Measurements from ENCODE around the gene RPS21. TPM values are rescaled to one million over a fixed set of nuclear protein-coding genes. Genes with fewer than 3 reads are reported as not detected.
A peak's percentile ranks its signal among the peaks of the same experiment; 100 is the strongest.

Gene RPS21
- total and polyA plus RNA-seq, 4 donors = 278 to 1,588 (median 439) TPM

DNA sequence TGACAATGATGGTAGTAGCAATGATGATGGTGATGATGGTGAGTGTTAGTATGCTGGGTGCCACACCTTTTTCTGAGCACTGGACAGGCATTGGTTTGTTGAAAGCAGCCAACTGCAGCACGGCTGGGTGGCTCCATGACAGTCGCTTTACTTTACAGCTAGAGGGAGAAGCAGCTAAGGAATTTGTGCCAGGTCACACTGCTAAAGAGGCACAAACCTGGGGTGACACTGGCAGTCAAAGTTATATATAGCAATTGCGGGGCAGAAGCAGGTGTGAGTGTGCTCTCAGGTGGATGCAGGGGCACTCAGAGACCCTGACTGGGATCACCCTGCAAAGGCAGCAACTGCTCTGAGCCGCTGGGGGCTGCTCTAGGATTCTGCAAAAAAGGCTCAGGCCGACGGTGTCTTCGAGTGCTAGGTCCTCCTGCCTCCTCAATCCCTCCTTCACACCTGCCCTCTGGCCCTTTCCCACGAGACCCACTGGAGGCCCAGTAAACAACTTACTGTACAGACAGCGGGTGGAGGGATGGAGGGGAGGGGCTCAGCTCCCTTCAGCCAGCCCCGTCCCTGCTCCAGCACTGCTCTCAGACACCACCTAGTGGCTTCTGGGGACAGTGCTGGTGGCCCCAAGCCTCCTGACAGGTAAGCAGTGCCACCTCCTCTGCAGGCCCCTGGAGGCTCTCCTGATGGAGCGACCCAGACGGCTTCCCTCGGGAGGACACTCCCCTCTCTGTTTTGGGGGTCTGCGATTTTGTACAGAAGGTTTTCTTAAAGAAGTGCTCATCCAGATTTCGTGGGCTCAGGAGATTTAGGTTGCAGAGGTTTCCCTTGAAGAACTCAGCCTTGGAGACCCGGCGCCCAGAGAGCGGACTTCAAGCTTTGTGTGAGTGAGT is 4.4 kb upstream of the RPS21 start:
- Histone ChIP-seq H3K27me3 (ENCODE audit: control insufficient read depth in 4 of 4, insufficient read depth in 4 of 4, low read length in 3 of 4) (no peaks in the 10 kb centered on the region), H3K4me3 (ENCODE audit: low read depth in 1 of 3, low read length in 3 of 3) (no peak overlapping the region), H3K27ac (ENCODE audit: low read depth in 1 of 2, low read length in 2 of 2) (no peak overlapping the region), H3K9me3 (ENCODE audit: control insufficient read depth in 4 of 4, low read length in 3 of 4) (no peaks in the 10 kb centered on the region), H3K9ac (ENCODE audit: low read depth in 1 of 2, low read length in 2 of 2) (no peak overlapping the region), H3K4me1 (ENCODE audit: control insufficient read depth in 4 of 4, insufficient read depth in 4 of 4, low read length in 3 of 4) (peaks cover 0 to 13% (median 12%) of the 10 kb centered on the region in 4 donors), H3K36me3 (ENCODE audit: control insufficient read depth in 4 of 4, insufficient read depth in 3 of 4, low read depth in 1 of 4, low read length in 3 of 4) (no peaks in the 10 kb centered on the region)
- DNase-seq (ENCODE audit: low spot score) = peak; percentile 82
- WGBS = 46% methylated on average over 18 of the region's 18 CpGs
- TF ChIP-seq SP1 (IDR thresholded peaks at IDR 0.05) (no peak), JUND (IDR thresholded peaks at IDR 0.05) (no peak), NR2F2 (IDR thresholded peaks at IDR 0.05) (no peak), GABPA (IDR thresholded peaks at IDR 0.05 in 1 of 2, conservative IDR thresholded peaks at IDR 0.05 in 1 of 2) (no peak), RAD21 (IDR thresholded peaks at IDR 0.05) (peak; percentile 84 to 98), RXRA (IDR thresholded peaks at IDR 0.05) (peak in 1 of 2 donors; percentile 13), FOXA2 (IDR thresholded peaks at IDR 0.05) (no peak), YY1 (IDR thresholded peaks at IDR 0.05) (no peak)
- TF ChIP-seq, protein P1, sequence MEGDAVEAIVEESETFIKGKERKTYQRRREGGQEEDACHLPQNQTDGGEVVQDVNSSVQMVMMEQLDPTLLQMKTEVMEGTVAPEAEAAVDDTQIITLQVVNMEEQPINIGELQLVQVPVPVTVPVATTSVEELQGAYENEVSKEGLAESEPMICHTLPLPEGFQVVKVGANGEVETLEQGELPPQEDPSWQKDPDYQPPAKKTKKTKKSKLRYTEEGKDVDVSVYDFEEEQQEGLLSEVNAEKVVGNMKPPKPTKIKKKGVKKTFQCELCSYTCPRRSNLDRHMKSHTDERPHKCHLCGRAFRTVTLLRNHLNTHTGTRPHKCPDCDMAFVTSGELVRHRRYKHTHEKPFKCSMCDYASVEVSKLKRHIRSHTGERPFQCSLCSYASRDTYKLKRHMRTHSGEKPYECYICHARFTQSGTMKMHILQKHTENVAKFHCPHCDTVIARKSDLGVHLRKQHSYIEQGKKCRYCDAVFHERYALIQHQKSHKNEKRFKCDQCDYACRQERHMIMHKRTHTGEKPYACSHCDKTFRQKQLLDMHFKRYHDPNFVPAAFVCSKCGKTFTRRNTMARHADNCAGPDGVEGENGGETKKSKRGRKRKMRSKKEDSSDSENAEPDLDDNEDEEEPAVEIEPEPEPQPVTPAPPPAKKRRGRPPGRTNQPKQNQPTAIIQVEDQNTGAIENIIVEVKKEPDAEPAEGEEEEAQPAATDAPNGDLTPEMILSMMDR (IDR thresholded peaks at IDR 0.05; ENCODE audit: low read depth, low read length, missing input control) = peak; percentile 90

DNA sequence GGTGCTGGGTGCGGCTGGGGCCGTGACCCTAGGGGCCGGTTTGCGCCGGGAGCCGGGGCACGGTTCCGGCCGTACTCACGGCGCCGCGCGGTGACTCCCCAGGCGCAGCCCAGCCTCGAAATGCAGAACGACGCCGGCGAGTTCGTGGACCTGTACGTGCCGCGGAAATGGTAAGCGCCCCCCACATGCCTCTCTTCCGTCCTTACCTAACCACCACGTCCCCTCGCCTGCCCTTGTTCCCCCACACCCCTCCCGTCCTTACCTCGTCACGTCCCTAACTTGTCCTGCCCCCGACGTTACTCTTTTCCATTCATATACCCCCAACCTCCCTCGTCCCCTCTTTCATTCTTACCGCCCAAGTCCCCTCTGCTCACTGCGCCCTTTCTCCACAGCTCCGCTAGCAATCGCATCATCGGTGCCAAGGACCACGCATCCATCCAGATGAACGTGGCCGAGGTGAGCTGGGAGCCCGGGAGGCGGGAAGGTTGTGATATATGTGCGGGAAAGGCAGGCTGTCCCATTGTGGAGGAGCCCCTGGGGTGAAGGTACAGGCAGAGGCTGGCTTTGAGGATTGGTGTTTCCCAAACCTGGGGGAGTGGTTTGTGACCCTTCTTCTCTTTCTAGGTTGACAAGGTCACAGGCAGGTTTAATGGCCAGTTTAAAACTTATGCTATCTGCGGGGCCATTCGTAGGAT is 463 bp downstream of the RPS21 start:
- no peaks in the 10 kb centered on the region for H3K9me3 ChIP-seq (ENCODE audit: control insufficient read depth in 4 of 4, low read length in 3 of 4)
- peak overlapping the region; percentile 61 to 84 for H3K9ac ChIP-seq (ENCODE audit: low read depth in 1 of 2, low read length in 2 of 2)
- WGBS = 3% methylated on average over 47 of the region's 47 CpGs
- peaks cover 8 to 42% (median 35%) of the 10 kb centered on the region in 4 donors for H3K4me1 ChIP-seq (ENCODE audit: control insufficient read depth in 4 of 4, insufficient read depth in 4 of 4, low read length in 3 of 4)
- no peak for DNase-seq (ENCODE audit: low spot score)
- H3K27me3 ChIP-seq (ENCODE audit: control insufficient read depth in 4 of 4, insufficient read depth in 4 of 4, low read length in 3 of 4) = no peaks in the 10 kb centered on the region
- peak overlapping the region; percentile 85 to 97 (median 92) for H3K4me3 ChIP-seq (ENCODE audit: low read depth in 1 of 3, low read length in 3 of 3)
- H3K36me3 ChIP-seq (ENCODE audit: control insufficient read depth in 4 of 4, insufficient read depth in 3 of 4, low read depth in 1 of 4, low read length in 3 of 4) = peaks cover 0 to 13% (median 4%) of the 10 kb centered on the region in 4 donors
- TF ChIP-seq FOXA2 (IDR thresholded peaks at IDR 0.05) (no peak), FOXA1 (IDR thresholded peaks at IDR 0.05) (no peak), HNF4A (conservative IDR thresholded peaks at IDR 0.05) (no peak)
- TF ChIP-seq, protein P2, sequence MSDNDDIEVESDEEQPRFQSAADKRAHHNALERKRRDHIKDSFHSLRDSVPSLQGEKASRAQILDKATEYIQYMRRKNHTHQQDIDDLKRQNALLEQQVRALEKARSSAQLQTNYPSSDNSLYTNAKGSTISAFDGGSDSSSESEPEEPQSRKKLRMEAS (IDR thresholded peaks at IDR 0.05) = no peak
- TF ChIP-seq, protein P3, sequence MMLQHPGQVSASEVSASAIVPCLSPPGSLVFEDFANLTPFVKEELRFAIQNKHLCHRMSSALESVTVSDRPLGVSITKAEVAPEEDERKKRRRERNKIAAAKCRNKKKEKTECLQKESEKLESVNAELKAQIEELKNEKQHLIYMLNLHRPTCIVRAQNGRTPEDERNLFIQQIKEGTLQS (IDR thresholded peaks at IDR 0.05) = no peak
- H3K27ac ChIP-seq (ENCODE audit: low read depth in 1 of 2, low read length in 2 of 2) = peak overlapping the region; percentile 59 to 89

Data from liver (tissue), 9 donors.